Measurements from ENCODE around the gene GPRC5A. TPM values are rescaled to one million over a fixed set of nuclear protein-coding genes. Genes with fewer than 3 reads are reported as not detected.
A peak's percentile ranks its signal among the peaks of the same experiment; 100 is the strongest.

GPRC5A gene
- total and polyA plus RNA-seq, 5 experiments from 2014 or later, result not detected

- POLR2A ChIA-PET, result no interaction called here
- Mint-ChIP-seq H3K27ac (peak overlapping the region in 1 of 10 donors; percentile 24), H3K9me3 (no peaks in the 10 kb centered on the region), H3K4me3 (no peak overlapping the region), H3K36me3 (no peaks in the 10 kb centered on the region), H3K27me3 (no peaks in the 10 kb centered on the region), H3K4me1 (peaks cover 0 to 2% (median 0%) of the 10 kb centered on the region in 4 donors)
- DNase-seq (no peak), ATAC-seq (no peak)
Measured at GRCh38 chr12:12938541-12938940, 47.2 kb downstream of the GPRC5A start.

GRCh38 chr12:12939888-12940287 lies 48.5 kb downstream of the GPRC5A start:
- H3K9me3 Mint-ChIP-seq, result no peaks in the 10 kb centered on the region
- no peaks in the 10 kb centered on the region for H3K4me1 Mint-ChIP-seq
- no peak for DNase-seq
- POLR2A ChIA-PET, result no interaction called here
- no peaks in the 10 kb centered on the region for H3K27me3 Mint-ChIP-seq
- H3K27ac Mint-ChIP-seq, result no peak overlapping the region
- ATAC-seq, result no peak
- no peak overlapping the region for H3K4me3 Mint-ChIP-seq
- H3K36me3 Mint-ChIP-seq, result no peaks in the 10 kb centered on the region

DNA sequence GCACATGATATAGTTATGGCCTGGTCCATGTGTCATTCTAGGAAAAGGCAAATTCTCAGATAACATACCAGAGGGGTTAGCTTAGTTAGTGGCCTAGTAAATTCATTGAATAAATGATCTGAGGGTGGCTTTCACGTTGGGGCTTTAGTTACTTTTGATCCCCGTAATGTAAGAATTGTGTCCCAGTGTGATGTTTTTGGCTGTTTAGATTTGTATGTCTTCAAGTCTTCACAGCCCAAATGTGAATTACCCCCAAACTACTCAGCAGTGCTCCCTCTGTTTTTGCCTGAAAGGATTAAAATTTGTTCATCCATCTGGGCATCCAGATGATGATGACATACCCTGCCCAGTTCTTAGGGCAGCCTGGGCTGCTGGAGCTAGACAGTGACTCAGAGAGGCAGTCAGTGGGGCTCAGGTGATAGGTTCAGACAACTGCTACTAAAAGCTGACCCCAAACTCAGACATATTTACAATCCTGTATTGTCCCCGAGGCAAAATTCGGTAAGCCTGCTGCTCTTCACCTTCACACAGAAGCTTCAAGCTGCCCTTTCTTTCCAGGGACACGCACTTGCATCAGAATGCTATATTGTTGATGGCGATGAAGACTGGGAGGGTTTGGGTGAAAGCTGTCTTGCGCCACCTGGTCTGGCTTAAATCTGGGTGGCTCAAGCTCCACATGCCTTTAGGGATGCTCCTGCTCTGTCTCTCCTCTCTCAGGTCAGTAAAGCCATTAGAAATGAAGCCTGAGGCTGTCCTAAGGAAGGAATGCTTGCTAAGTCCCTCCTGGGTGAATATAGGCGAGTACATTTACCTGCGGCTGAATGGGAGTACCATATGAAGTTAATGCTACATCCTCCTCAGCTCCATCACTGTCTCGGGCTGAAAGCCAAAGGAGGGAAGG lies 50.3 kb downstream of the GPRC5A start:
- DNase-seq, result no peak
- Mint-ChIP-seq H3K27me3 (no peaks in the 10 kb centered on the region), H3K4me1 (no peaks in the 10 kb centered on the region), H3K27ac (no peak overlapping the region), H3K36me3 (no peaks in the 10 kb centered on the region), H3K9me3 (no peaks in the 10 kb centered on the region), H3K4me3 (no peak overlapping the region)
- ATAC-seq, result no peak
- POLR2A ChIA-PET, result no interaction called here

- no peaks in the 10 kb centered on the region for H3K36me3 Mint-ChIP-seq
- no peak overlapping the region for H3K4me3 Mint-ChIP-seq
- no peaks in the 10 kb centered on the region for H3K27me3 Mint-ChIP-seq
- no peaks in the 10 kb centered on the region for H3K4me1 Mint-ChIP-seq
- POLR2A ChIA-PET, result no interaction called here
- DNase-seq, result no peak
- H3K27ac Mint-ChIP-seq, result no peak overlapping the region
- H3K9me3 Mint-ChIP-seq, result no peaks in the 10 kb centered on the region
- ATAC-seq, result no peak
Measured at GRCh38 chr12:12943586-12944260, 52.4 kb downstream of the GPRC5A start.

GRCh38 chr12:12945591-12945990 lies 54.2 kb downstream of the GPRC5A start:
- Mint-ChIP-seq H3K36me3 (no peaks in the 10 kb centered on the region), H3K27ac (no peak overlapping the region), H3K9me3 (no peaks in the 10 kb centered on the region), H3K4me1 (peaks cover 0 to 2% (median 0%) of the 10 kb centered on the region in 4 donors), H3K4me3 (no peak overlapping the region), H3K27me3 (peaks cover 0 to 10% (median 0%) of the 10 kb centered on the region in 5 donors)
- POLR2A ChIA-PET, result no interaction called here
- ATAC-seq (no peak), DNase-seq (no peak)

- Mint-ChIP-seq H3K27ac (no peak overlapping the region), H3K4me1 (peaks cover 0 to 2% (median 0%) of the 10 kb centered on the region in 4 donors), H3K9me3 (no peaks in the 10 kb centered on the region), H3K36me3 (no peaks in the 10 kb centered on the region), H3K4me3 (no peak overlapping the region), H3K27me3 (peaks cover 0 to 10% (median 0%) of the 10 kb centered on the region in 5 donors)
- no peak for ATAC-seq
- POLR2A ChIA-PET, result no interaction called here
- no peak for DNase-seq
Measured at GRCh38 chr12:12946686-12947355, 55.5 kb downstream of the GPRC5A start.

- POLR2A ChIA-PET, result no interaction called here
- H3K4me1 Mint-ChIP-seq, result peaks cover 0 to 2% (median 0%) of the 10 kb centered on the region in 4 donors
- H3K27me3 Mint-ChIP-seq, result peaks cover 0 to 10% (median 0%) of the 10 kb centered on the region in 5 donors
Measured at GRCh38 chr12:12947902-12948301, 56.5 kb downstream of the GPRC5A start.

GRCh38 chr12:12951504-12951903 lies 60.1 kb downstream of the GPRC5A start:
- DNase-seq (no peak), ATAC-seq (no peak)
- Mint-ChIP-seq H3K9me3 (no peaks in the 10 kb centered on the region), H3K4me1 (peaks cover 0 to 4% (median 0%) of the 10 kb centered on the region in 4 donors), H3K4me3 (no peak overlapping the region), H3K27ac (no peak overlapping the region), H3K27me3 (peaks cover 0 to 10% (median 3%) of the 10 kb centered on the region in 5 donors), H3K36me3 (peaks cover 0 to 2% (median 0%) of the 10 kb centered on the region in 3 donors)
- POLR2A ChIA-PET, result no interaction called here

More at GRCh38 chr12:12947902-12948301, 56.5 kb downstream of the GPRC5A start:
- DNase-seq (no peak), ATAC-seq (no peak)
- Mint-ChIP-seq H3K9me3 (no peaks in the 10 kb centered on the region), H3K4me3 (no peak overlapping the region), H3K36me3 (no peaks in the 10 kb centered on the region), H3K27ac (no peak overlapping the region)

DNA sequence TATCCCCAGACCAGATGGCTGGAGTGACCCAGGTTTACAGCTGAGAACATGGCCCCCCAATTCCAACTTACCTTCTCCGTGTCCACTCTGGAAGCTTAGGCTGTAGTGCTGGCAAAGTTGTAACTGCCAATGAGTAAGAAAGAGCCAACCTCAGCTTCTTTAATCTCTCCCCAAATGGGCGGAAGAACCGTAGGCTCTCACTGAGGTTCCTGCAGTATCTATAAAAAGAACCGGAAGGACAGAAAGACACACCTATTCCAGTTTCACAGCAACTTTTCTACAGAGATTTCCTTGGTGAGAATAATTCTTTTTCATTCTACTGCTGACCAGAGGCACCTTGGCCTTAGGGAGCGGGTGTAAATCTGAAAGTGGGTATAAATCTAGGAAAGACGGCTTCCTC lies 60.7 kb downstream of the GPRC5A start, which contains the start of gene GPRC5D:
Gene GPRC5D (minus strand): TSS at position 135 of the 400 bp plus-strand sequence. CDS start 1,786 bp downstream, outside the sequence.
- no peak within 1 kb of the TSS for H3K27ac Mint-ChIP-seq
- no peak within 1 kb of the TSS for H3K4me3 Mint-ChIP-seq
- H3K4me1 Mint-ChIP-seq, result peaks cover 0 to 4% (median 0%) of the 10 kb centered on the region in 4 donors
- H3K27me3 Mint-ChIP-seq, result peaks cover 0 to 10% (median 3%) of the 10 kb centered on the region in 5 donors
- peaks cover 0 to 2% (median 0%) of the 10 kb centered on the region in 3 donors for H3K36me3 Mint-ChIP-seq
- POLR2A ChIA-PET, result no interaction called here
- no peaks in the 10 kb centered on the region for H3K9me3 Mint-ChIP-seq
- ATAC-seq, result no peak
- DNase-seq, result no peak

DNA sequence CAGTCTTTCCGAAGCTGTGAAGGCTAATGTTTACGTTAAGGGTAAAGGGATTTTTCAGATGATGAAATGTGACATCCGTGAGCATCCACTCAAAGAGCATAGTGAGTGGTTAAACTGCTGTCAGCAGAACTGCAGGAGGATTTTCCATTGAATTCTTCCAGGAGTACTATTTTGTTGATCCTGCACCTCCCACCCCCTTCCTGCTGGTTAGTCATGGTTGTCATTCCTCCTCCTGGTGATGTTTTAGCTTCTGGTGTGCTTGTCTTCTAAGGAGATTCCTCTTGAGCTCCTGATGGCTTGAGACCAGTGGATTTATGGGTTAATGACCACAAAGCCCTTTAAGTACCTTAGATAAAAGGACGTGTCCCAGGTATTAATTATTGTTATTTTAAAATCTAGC lies 63.0 kb downstream of the GPRC5A start:
- no peak overlapping the region for H3K27ac Mint-ChIP-seq
- DNase-seq, result no peak
- peaks cover 4 to 8% (median 6%) of the 10 kb centered on the region in 5 donors for H3K27me3 Mint-ChIP-seq
- no peak for ATAC-seq
- POLR2A ChIA-PET, result no interaction called here
- H3K4me3 Mint-ChIP-seq, result no peak overlapping the region
- H3K9me3 Mint-ChIP-seq, result no peaks in the 10 kb centered on the region
- H3K36me3 Mint-ChIP-seq, result peaks cover 0 to 2% (median 0%) of the 10 kb centered on the region in 3 donors
- peaks cover 0 to 4% (median 0%) of the 10 kb centered on the region in 4 donors for H3K4me1 Mint-ChIP-seq

- H3K4me1 Mint-ChIP-seq, result peaks cover 0 to 2% (median 0%) of the 10 kb centered on the region in 4 donors
- H3K4me3 Mint-ChIP-seq, result no peak overlapping the region
- POLR2A ChIA-PET, result no interaction called here
- no peak for ATAC-seq
- H3K27ac Mint-ChIP-seq, result no peak overlapping the region
- H3K36me3 Mint-ChIP-seq, result peaks cover 0 to 2% (median 0%) of the 10 kb centered on the region in 3 donors
- no peaks in the 10 kb centered on the region for H3K9me3 Mint-ChIP-seq
- H3K27me3 Mint-ChIP-seq, result peaks cover 0 to 8% (median 5%) of the 10 kb centered on the region in 5 donors
- DNase-seq, result no peak
Measured at GRCh38 chr12:12954878-12955625, 63.7 kb downstream of the GPRC5A start.

DNA sequence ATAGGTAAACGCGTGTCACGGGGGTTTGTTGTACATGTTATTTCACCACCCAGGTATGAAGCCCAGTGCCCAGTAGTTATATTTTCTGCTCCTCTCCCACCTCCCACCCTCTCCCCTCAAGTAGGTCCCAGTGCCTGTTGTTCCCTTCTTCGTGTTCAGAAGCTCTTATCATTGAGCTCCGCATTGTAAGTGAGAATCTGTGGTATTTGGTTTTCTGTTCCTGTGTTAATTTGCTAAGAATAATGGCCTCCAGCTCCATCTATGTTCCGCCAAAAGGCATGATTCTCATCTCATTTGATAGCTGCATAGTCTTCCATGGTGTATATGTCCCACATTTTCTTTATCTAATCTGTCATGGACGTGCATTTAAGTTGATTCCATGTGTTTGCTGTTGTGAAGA lies 67.5 kb downstream of the GPRC5A start:
- DNase-seq (no peak), ATAC-seq (no peak)
- no peaks in the 10 kb centered on the region for H3K4me1 Mint-ChIP-seq
- H3K4me3 Mint-ChIP-seq, result no peak overlapping the region
- H3K27me3 Mint-ChIP-seq, result peaks cover 0 to 9% (median 4%) of the 10 kb centered on the region in 5 donors
- no peak overlapping the region for H3K27ac Mint-ChIP-seq
- no peaks in the 10 kb centered on the region for H3K9me3 Mint-ChIP-seq
- POLR2A ChIA-PET, result no interaction called here
- no peaks in the 10 kb centered on the region for H3K36me3 Mint-ChIP-seq
